Stimulated activated CD8-positive, alpha-beta memory T cell treated with anti-CD3 and anti-CD28 coated beads, Interleukin-4, amount 100 ng/mL, for 4 hours (primary cell): ENCODE measurements around the gene KLF13.
"Not testable (repeated sequence)": the region's sequence is repeated elsewhere in the genome, so short reads cannot be mapped to it uniquely, and the experiment has no call there.

Experiments used
- DNase-seq, 2 donors: peaks; one replicate each; pipeline ENCODE4 v3.0.0-alpha.2; 2020; ENCODE audit warnings: low read depth in 2 of 2, low spot score in 1 of 2

The KLF13 gene

GRCh38 chr15:31344823-31345605 lies 18.4 kb downstream of the KLF13 start:
- DNase-seq, result no peak

DNA sequence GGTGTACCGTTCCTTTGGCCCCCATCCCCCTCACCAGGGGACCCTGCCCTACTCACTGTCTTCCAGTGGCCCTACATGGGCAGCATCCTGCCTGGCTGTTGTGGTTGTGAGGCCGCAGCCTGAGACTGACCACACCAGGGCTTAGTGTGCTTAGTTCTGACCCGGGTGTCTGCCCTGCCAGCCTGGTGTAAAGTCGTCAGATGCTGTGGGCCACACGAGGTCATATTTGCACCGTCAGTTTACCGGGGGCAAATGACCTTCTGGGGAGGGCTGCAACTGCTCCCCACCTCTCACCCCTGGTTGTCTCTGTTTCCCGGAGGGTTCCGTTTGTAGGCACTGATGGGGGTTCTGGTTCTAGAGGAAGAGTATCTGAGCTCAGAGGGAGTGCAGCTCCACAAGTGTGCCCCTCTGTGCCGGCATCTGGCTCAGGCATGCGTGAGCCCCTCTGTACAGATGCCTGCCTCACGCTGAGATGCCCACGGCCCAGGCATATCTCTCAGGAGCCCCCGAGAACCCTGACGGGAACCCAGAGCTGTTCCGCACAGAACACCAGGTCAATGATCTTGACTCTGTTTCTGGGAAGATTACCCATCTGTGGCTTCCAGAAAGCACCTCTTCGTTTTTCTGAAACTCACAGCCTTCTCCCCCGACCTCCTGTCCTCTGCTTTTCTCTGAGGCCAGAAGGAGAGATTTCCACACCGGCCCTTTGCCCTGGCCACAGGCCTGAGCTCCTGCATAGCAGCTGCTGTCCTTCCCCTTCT lies 19.2 kb downstream of the KLF13 start:
- no peak for DNase-seq

DNA sequence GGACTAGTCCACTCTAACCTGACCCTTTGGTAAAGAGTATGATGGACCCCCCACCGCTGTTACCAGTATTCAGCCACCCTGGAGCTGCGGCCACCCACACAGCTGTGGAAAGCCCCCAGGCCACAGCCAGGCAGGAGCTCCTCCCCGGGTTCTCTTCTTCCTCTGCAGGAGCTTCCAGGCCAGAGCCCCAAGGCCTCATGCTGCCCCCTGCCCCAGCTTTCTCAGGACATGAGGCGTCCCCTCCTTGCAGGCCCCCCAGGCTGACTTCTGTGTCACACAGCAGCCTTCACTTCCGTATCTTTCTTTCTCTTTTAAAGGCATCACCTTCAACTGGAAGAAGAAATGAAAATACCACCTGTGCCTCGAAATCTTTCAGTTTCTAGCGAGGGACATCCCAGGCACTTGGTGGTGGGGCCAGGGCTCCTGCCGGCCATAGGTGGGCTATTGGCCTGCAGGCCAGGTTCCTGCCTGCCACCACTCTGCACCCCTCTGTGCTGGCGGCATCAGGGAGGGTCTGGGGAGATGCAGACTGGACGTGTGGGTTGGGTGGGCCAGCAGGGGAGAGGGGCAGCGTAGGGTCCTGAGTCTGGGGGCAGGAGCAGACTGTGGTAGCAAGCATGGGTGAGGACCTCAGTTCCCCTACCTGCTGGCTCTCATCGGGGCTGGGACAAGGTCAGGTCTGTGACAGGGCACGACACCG lies 19.9 kb downstream of the KLF13 start:
- DNase-seq, result no peak

GRCh38 chr15:31347067-31347975 lies 20.7 kb downstream of the KLF13 start:
- DNase-seq, result peak in 1 of 2 donors; percentile 68

- DNase-seq, result no peak
Measured at GRCh38 chr15:31347981-31348803, 21.6 kb downstream of the KLF13 start.

DNA sequence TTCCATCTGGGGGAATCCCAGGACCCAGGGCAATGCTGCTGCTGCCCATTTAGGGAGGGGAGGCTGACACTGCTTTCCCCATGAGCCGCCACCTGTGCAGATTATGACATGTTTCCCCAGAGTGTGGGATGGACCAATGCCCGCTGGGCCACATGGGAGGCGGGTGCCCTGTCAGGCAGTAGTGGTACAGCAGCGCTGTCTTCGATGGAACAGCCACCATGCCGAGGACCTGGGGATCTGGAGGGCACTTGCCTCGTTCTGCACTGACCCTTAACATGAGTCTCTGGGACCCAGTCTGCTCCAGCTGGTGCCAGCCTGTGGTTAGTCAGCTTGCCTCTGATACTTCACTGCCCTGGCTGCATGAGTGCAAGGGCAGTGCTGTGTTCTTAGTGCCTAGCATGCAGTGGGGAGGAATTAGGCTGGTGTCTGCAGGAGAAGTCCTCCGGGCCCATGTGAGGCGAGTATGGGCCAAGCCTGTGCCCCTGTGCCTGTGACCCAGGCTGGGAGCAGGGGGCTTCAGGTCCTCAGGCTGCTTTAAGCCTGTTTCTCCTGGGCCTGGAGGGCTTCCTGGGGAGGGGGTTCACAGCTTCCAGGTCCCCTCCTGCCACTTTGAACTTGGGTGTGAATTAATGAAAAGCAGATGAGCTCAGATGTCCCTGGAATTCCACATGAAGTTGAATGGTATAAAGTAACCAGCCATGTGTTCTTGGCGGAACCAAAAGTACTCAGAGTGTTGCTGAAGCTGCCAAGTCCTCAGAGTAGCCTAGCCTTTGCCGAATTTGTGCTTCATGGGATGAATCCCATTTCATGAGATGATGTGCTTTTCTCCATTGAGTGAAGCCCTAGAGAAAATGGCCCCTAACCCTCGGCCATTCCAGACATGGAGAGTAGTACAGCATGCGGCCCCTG lies 22.9 kb downstream of the KLF13 start:
- DNase-seq, result no peak

- DNase-seq, result no peak
Measured at GRCh38 chr15:31350771-31351170, 24.1 kb downstream of the KLF13 start.

DNA sequence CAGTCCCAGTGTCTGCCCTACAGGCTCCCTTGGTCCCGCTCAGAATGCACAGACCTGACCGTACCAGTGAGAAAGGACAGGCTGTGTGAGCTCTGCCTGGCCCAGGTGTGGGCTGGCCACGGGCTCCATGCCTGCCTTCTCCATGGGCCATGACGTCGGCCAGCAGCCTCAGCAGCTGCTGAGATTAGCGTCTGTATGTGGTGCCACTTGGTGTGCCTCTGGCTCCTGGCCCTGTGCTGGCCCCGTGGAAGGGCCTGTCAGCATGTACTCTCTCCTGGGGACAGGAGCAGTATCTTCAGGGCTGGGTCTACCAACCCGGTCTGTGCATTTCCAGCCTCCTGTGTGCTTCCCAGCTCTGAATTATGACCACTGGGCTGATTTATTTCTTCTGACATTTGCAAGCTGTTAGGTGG lies 25.7 kb downstream of the KLF13 start:
- no peak for DNase-seq

DNA sequence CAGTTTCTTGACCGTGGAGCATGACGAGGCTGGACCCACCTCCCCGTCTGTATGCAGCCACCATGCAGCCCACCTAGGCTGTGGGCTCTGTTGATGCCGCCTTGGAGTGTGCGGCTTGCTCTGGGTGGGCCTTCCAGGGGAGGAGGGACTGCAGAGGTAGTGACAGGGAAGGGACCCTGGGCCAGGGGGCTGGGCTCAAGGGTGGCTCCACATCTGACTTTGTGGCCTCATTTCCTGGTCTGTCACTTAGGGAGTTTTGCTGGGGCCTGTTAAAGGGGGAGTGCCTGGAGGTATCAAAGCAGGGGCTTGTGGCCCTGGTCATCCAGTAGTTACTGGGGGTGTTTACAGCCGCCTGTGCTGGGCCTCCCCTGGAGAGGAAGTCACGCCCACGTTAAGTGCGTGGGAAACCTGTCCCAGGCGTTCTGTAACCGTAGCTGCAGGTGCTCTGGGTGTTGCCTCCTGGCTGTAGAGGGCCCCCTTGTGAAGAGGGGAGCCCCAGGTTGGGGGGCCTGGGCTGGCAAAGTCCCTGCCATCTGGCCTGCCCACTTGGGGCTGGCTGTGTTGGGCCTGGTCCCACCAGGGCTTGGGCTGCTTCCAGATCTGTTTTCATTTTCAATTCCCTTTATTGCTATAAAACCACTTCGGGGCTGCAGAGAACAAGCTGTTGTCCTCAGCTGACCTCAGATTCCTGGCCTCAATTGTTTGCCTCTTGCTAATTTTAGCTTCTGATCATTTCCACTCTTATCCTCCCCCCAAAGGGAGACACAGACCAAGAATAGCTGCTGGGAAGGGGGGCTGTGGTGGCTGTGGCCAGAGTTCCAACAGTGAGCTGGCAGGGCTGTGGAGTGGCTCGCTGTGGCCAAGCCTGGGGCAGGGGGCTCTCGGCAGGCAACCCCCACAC lies 26.5 kb downstream of the KLF13 start:
- peak in 1 of 2 donors; percentile 47 for DNase-seq

DNA sequence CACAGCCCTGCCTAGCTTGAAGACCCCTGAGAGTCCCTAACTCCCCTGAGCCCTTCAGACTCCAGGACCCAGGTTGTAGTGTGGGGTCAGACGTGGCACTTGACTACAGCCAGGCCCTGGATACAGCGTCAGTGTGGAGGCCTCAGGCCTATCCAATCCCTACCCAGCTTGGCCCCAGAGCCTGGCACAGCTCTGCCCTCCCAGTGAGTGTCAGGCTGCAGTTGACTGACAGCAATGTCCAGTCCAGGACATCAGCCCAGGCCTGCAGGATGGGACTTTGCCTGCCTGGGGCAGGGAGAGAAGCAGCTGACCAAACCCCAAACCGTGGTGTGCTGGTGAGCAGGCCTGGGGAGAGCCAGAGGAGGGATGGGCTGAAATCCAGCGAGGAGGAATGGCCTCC lies 27.3 kb downstream of the KLF13 start:
- no peak for DNase-seq

GRCh38 chr15:31356097-31356496 lies 29.5 kb downstream of the KLF13 start:
- not testable (repeated sequence) for DNase-seq

DNA sequence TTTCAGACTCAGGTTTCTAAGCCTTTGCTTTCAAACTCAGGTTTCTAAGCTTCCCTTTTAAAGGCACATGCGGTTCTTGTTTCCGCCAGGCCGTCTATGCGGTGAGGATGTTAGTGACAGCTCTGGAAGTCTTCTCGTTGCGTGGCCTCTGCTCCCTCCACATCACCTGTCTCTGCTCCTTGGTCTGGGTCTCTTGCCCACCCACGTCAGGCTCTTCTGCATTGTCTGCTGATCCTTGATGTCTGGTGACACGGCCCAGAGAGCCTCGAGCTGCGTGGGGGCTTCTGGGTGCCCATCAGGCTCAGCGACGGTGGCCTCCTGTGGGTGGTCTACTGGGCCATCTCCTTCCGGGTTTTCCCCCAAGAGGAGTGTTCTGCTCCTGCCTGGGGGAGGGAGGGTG lies 30.5 kb downstream of the KLF13 start:
- DNase-seq, result no peak

GRCh38 chr15:31358163-31358562 lies 31.5 kb downstream of the KLF13 start:
- DNase-seq, result no peak

DNA sequence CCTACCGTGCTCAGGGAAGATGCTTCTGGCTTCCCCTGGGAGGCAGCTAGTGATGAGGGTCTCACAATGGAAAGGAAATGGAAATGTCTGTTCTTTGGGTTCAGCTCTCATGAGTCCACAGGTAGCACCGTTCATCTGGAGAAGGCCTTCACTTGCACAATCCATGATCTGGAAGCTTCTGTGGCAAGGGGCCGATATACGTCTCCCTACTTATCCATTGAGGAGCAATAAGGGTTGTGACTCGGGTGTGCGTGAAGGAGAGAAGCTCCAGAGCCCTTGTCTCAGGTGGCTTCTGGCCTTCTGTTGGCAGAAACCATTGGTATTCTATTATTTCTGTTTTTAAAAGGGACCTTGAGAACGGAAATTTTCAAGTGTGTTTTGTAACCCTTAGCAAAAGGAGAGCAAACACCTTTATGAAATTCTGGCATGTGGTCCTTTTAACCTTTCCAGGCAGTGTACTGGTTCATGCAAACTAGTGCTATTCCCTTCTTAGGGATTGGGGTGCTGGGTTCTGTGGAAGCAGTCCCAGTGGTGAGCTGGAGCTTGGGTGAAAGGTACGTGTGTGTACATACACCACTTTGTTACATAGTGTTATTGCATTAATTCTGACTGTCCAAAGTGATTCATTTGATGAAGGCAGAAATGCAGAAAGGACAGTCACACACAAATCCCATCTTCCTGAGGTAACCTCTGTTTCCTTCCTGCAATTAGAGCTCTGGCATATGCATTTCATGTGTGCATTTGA lies 32.5 kb downstream of the KLF13 start:
- DNase-seq, result no peak

GRCh38 chr15:31359702-31360111 lies 33.1 kb downstream of the KLF13 start:
- DNase-seq, result no peak

DNA sequence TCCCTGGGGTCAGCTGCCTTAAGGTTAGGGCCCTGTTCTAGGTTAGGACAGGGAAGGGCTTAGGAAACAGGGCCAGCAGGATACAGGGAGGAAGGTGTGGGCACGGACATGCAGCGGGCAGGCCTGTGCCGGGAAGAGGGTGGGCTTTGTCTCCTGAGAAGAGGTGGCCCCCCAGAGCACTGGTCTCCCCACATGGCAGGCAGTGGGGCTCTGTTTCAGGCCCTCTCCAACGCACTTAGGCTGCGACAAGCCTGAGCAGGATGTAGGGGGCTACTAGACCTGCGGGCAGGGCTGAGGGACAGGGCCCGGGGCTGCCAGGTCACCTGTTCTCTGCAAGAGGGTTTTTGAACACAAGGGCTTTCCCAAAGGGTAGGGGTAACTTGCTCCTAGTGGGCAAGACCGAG lies 33.5 kb downstream of the KLF13 start:
- no peak for DNase-seq
